ENCODE data around the gene SMARCAD1.

The SMARCAD1 gene, protein sequence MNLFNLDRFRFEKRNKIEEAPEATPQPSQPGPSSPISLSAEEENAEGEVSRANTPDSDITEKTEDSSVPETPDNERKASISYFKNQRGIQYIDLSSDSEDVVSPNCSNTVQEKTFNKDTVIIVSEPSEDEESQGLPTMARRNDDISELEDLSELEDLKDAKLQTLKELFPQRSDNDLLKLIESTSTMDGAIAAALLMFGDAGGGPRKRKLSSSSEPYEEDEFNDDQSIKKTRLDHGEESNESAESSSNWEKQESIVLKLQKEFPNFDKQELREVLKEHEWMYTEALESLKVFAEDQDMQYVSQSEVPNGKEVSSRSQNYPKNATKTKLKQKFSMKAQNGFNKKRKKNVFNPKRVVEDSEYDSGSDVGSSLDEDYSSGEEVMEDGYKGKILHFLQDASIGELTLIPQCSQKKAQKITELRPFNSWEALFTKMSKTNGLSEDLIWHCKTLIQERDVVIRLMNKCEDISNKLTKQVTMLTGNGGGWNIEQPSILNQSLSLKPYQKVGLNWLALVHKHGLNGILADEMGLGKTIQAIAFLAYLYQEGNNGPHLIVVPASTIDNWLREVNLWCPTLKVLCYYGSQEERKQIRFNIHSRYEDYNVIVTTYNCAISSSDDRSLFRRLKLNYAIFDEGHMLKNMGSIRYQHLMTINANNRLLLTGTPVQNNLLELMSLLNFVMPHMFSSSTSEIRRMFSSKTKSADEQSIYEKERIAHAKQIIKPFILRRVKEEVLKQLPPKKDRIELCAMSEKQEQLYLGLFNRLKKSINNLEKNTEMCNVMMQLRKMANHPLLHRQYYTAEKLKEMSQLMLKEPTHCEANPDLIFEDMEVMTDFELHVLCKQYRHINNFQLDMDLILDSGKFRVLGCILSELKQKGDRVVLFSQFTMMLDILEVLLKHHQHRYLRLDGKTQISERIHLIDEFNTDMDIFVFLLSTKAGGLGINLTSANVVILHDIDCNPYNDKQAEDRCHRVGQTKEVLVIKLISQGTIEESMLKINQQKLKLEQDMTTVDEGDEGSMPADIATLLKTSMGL

DNA sequence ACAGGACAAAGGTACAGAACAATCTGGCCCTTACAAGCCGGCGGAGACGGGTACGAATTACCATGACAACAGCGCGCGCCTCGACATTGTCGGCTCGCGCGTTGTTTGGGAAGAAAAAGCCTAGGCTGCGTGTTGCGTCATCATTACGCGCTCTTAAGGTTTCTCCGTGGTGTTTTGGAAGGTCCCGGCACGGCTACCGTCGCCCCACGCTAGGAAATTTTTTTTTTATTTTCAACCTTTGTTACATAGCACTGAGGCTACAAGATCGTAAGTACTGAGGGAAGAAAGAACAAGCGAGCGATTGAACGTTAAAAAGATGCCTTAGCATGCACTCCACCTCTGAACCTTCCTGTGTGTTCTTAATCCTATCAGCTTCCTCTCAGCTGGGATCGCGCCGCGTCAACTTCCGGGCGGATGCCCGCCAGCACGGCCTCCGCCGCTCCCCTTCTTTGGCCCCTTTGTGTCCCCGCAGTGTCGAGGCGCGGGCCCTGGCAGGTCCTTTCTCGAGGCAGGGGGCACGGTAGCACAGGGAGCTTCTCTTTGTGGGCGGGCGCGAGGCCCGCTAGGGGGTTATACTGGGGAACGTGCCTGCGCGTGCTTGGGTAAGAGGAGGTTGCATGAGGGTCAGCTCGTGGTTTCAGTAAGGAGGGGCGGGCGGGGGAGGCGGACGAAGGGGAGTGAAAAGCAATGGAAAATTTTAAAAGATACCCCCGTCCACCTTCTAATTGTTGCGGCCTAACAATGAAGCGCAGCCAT is at the start of gene SMARCAD1:
TSS of gene SMARCAD1 (plus strand) at position 397 of the 756 bp plus-strand sequence. CDS start 530 bp downstream, outside the sequence.
- peak; percentile 78 to 82 for DNase-seq

DNA sequence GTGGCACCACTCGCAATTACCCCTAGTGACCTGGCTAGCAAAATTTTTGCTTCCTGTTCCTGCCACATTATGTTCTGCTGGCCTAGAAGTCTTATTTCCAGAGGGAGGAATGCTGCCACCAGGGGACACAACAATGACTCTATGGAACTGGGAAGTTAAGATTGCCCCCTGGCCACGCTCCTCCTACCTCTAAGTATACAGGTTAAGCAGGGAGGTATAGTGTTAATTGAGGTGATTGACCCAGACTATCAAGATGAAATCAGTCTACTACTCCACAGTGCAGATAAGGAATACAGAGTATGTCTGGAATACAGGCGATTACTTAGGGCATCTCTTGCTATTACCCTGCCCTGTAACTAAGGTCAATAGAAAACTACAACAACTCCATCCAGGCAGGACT is 48.8 kb upstream of the SMARCAD1 start:
- no peak for DNase-seq

DNA sequence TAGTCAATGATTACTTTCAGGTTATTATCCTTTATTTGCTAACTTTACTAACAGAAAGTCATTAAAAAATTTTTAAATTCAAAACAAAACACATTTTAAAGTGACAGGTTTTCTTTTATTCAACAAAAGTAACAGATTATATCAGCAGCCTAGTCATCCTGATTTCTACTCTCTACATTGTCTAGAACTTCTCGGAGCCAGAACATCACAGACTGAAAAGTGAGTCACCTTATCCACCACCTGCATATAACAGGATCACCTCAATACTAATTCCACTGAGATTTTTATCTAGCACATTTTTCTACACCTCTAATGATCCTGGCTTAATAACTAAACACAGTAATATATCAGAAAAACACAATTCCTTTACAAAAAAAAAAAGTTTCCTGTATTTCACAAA is 47.9 kb upstream of the SMARCAD1 start:
- DNase-seq: no peak

DNA sequence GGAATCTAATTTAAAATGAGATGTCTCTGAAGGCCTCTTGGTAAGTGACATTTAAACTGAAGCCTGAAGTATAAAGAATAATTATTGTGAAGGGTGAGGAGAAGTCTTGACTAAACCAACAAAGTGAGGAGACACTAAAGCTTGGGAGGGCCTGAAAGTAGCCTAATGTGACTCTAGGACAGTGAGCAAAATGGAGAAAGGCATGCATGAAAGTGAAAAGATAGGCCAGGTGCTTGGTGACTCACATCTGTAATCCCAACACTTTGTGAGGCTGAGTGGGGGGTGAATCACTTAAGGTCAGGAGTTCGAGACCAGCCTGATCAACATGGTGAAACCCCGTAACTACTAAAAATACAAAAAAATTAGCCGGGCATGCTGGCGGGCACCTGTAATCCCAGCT is 46.9 kb upstream of the SMARCAD1 start:
- DNase-seq: no peak

DNA sequence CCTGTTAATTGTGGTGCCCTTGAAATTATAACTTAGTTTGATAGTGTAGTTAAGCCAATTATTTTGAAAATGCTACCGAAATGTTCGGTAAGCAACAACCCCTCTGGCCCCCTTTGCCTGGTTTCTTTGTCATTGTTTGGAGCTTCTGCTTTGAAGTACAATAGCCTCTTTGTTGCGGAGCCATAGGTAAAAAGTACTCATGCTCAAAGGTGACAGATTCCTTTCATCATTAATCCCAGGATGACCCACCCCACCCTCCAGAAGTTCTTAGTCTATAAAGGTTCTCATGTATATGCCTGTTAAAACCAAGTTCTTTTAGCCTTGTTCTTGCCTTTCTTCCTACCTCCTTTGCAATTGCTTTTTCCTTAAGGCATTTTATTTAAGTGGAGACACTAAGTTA is 42.4 kb upstream of the SMARCAD1 start:
- DNase-seq: no peak

DNA sequence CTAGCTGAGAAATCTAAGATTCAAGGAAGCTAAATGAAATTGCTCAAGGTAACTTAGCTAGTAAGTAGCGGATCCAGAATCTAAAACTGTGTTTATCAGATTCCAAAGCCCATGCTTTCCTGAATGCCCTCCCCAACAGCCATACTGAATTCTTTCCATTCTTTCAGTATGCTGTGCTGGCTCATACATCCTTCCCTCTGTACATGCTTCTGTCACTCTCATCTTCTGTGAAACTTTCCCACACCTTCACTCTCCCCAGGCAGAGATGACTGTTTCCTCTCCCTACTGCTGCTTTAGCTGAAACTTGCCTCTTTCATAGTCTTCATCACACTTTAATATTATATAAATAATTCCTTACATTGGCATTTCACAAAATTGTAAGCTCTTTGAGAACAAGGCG is 39.3 kb upstream of the SMARCAD1 start:
- no peak for DNase-seq

DNA sequence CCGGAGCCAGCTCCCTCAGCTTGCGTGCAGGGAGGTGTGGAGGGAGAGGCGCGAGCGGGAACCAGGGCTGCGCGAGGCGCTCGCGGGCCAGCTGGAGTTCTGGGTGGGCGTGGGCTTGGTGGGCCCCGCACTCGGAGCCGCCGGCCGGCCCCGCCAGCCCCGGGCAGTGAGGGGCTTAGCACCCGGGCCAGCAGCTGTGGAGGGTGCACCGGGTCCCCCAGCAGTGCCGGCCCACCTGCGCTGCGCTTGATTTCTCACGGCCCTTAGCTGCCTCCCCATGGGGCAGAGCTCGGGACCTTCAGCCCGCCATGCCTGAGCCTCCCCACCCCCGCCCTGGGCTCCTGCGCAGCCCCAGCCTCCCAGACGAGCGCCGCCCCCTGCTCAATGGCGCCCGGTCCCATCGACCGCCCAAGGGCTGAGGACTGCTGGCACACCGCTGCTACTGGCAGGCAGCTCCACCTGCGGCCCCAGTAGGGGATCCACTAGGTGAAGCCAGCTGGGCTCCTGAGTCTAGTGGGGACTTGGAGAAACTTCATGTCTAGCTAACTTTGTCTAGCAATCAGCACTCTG is 37.8 kb upstream of the SMARCAD1 start:
- DNase-seq: no peak

DNA sequence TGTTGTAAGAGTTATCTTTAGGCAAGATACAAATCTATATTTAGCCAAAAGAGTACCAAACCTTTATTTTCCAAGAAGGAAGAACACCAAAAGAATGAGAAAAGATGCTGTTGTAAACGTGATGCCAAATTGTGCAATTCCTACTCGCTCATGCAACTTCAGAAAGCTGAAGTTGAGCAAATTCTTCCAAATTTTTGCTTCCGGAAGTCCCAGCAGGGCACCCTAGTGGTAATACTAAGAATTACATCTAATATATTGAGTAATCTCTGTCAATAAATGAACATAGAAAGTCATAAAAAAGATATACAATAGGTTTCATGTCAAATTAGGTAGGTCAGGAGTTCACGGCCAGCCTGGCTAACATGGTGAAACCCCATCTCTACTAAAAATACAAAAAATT is 36.0 kb upstream of the SMARCAD1 start:
- no peak for DNase-seq

DNA sequence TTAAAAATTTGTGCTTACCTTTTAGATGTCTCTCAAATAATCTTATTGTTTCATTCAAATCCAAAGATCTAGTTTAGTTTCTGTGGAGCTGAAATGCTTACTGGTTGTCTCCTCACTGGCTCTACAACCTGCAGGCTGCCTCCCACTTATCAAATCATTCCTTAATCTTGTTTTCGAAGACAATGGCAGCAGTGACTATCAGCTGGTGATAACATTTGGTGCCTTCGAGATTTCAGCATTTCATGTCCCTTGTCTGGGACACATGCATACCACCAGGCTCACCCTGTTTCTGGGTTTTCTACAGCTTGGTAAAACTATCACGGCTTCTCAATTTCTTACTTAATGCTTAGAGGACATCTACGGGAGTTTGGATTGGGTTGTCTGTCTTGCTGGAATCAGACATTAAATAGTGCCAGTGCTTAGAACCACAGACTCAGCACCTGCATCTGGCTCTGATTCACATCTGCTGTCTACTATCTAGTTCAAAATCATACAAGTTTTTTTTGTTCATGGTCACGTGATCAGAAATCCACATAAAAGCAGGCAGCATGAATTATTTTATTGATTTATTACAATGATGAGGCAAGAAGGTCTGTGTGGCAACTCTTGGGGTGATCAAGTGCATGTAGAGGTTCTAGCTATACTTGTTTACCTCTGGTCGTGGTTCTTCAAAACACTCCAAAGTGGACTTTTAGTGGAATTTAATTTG is 32.0 kb upstream of the SMARCAD1 start:
- no peak for DNase-seq

DNA sequence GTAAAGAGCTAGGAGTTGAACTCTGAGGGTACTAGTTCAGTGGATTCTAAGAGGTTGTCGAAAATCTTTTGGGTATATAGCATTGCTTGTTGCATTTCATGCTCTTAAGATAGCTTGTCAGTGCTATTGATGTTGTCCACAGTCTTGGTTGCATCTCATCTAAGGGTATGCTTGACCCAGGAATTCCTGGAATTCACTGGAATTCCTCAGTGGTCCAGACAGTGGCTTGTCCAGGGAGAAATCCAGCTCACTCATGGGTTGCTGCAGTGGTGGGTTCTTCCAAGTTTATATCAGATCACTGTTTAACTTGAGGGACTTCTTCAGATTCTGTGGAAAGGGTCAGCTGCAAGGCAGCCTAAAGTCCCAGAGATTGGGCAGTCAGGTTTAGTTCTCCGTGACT is 29.8 kb upstream of the SMARCAD1 start:
- no peak for DNase-seq

DNA sequence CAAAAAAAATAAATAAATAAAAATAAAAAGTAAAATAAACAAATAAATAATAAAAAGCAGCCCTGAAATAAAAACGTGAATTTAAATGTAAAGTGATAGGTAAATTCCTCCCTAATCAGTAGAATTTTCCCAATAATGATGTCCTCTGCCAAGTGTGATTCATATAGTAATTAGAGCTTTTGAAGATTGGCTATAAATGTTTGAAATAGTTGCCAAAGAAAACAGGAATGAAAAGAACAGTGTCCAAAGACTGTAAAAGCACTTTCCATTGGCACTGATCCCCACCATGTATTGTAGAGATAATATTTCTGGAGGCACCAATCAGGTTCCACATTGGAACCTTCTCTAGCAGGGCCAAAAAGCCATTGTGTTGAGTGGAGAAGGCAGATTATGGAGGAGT is 25.9 kb upstream of the SMARCAD1 start:
- no peak for DNase-seq

DNA sequence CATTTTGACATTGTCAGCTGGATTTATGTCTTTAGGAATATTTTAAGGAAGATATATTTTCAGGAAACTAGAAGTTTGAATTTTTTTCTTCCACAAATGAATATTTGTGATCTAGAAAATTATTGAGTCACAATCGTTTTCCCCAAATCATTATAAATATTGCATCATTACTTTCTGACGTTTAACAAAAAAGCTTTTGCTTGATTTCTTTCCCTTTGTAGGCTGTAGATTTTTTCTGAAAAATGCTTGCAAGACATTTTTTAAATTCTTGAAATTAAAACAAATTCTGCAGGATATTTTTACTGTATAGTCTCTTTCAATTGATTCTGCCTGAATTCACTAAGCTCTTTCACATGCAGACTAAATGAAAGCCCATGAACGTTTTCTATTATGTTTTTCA is 4.9 kb upstream of the SMARCAD1 start:
- DNase-seq: no peak

DNA sequence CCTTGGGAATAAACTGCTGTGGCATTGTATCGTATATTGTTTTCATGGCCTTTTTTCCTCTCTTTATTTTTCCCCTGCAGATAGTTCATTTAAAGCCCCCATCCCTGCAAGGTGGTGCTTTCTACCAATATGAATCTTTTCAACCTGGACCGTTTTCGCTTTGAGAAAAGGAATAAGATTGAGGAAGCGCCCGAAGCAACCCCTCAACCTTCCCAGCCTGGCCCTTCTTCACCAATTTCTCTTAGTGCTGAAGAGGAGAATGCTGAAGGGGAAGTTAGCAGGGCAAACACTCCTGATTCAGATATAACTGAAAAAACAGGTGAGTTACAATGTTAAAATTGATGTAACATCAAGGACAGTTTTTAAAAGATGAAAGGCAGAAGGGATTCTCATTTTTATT is 601 bp downstream of the SMARCAD1 start:
- DNase-seq: no peak

DNA sequence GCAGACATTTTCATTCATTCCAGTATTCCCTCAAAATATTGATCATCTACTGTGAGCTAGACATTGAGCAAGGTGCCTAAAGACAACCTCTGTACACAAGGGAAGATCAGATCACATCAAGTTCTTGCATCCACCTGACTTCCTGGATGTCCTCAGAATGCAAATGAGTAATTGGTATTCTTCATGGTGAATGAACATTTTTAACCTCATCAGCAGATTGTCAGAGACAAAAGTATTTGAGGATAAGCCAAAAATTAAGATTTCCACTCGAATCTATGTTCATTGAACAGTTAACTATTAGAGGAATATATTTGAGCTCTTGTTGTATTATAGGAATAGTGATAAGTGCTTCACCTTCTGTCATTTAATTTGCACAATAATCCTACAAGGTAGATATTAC is 1.3 kb downstream of the SMARCAD1 start:
- no peak for DNase-seq

DNA sequence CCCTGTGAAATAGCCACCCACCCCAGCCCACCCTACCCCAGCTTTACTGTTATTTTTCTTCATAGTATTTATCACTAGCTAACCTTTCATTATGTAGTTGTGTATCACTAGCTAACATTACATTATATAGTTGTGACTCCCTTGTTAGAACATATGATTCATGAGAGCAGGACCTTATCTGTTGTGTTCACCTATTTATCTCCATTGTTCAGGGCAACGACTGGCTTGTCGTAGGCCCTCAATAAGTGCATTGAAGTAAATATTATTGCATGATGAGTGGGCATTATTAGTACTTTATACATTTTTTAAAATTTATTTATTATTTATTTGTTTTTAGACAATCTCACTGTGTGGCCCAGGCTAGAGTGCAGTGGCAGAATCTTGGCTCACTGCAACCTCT is 4.2 kb downstream of the SMARCAD1 start:
- no peak for DNase-seq

DNA sequence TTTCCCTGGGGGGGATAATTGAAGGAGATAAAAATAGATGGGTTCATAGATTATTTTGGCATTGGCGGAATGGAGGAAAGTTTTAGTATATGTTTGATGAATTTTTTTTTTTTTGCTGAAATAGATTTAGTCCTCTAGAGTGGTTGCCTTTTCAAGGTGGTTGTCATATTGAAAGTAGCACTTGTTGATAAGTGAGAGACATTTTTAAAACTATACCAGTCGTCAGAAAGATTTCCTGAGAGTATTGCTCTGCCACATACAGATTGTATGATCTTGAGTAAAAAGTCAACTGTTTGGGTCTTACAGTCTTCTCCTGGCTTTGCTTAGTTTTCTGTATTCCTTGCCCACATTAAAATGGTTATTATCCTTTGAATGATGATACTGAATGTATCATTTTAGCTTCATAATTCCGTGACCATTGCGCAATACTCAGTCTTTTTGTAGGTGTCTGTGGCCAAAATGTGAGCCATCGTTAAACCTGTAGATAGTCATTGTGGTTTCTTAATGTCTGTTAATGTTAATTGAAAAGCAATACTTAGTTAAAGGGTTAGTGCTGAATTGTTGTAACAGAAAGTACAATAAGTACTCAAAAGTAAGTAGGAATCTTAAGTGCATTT is 7.1 kb downstream of the SMARCAD1 start:
- DNase-seq: no peak

DNA sequence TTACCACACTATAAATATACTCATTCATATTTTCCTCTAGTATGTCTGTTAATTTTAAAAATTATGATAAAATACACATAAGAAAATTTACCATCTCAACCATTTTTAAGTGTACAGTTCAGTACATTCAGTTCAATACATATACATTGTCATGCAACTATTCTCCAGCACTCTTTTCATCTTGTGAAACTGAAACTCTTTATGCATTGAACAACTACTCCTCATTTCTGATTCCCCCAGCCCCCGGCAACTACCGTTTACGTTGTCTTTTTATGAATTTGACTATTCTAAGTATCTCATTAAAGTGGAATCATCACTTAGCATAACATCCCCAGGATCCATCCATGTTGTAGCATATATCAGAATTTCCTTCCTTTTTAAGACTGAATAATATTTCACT is 8.7 kb downstream of the SMARCAD1 start:
- DNase-seq: no peak

DNA sequence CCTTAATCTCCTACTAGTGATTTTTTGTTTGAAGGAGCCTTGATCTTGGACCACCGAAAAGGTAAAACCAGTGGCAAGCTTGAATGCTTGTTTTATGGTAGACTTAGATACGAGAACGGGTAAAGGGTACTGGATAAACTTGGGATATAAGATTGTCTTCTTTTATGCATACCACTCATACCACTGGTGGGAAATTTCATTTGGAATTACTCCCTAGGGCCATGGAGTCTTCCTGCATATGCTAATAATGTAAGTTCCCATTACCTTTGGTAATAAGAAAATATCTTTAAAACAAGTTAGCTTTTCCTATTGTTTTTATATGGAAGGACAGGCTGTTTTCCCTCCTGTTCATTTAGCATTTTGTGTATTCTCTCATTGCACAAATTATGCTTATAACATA is 11.7 kb downstream of the SMARCAD1 start:
- no peak for DNase-seq

DNA sequence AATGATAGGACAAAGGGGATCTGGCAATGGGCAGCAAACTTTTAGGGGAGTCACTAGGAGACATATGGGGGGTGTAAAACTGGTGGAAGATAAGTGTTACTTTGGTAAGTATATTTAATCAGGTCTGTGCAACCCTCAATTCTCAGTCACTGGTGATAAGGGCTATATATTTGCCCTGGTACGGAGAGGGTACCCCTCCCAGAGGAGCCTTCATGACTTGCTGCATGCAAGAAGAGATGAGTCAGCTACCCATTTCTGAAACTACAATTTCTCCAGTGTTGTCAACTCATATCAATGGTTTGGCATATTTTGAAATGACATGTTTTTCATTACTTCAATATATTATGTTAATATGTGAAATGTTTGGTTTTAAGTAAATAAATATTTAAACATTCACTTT is 14.3 kb downstream of the SMARCAD1 start:
- no peak for DNase-seq

DNA sequence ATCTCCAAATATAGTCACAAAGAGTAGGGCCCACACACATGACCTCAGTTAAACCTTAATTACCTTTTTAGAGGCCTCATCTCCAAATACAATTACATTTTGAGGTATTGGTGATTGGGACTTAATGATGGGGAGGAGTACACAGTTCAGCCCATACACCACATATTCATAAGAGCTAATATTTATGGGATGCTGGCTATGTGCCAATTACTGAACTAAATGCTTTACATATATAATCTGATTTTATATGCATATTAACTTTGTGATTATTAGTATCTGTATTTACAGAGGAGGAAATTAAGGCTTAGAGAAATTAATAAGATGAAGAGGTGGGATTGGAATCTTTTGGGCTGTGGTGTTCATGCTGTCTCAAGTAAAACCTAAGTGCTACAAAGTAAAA is 17.8 kb downstream of the SMARCAD1 start:
- DNase-seq: no peak

DNA sequence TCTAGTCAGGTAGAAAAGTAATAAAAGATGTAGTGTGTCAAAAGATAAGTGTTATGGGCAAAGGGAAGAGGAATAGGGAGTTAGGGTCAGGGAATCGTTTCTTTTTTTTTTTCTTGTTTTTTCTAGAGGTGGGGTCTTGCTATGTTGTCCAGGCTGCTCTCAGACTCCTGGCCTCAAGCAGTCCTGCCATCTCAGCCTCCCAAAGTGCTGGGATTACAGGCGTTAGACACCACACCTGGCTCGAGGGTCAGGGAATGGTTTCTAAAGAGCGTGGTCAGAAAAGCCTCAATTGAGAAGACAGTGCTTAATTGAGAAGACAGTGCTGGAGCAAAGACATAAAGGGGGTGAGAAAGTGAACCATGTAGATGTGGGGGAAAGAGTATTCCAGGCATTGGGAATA is 19.1 kb downstream of the SMARCAD1 start:
- no peak for DNase-seq
